ENCODE measurements around the gene PRAMEF5.
"Not testable (repeated sequence)": the region's sequence is repeated elsewhere in the genome, so short reads cannot be mapped to it uniquely, and the experiment has no call there.

Gene PRAMEF5

DNA sequence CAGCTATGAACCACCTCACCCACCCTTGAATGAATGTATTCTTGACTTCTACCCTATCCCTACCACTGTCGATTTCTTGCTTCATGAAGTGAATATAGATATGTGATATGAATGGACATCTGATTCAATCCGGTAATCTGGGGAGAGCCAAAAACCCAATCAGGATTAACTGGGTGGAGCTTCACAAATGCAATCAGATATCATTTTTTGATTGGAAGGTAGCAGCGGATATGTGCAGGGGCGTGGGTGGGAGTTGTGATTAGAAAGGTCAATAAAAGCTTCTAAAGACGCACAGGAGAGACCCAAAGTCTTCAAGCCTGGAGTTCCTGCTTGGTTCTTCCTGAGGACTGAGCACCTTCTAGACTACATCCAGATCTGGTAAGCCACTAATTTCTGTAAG is at the start of gene PRAMEF5:
Gene PRAMEF5 (plus strand): TSS at position 301 of the 400 bp plus-strand sequence. CDS start 5,071 bp downstream, outside the sequence.
- DNase-seq, result not testable (repeated sequence)

- DNase-seq, result not testable (repeated sequence)
Measured at GRCh38 chr1:13208712-13209111, 45.3 kb upstream of the PRAMEF5 start.

- not testable (repeated sequence) for DNase-seq
Measured at GRCh38 chr1:13216619-13217018, 37.4 kb upstream of the PRAMEF5 start.

DNA sequence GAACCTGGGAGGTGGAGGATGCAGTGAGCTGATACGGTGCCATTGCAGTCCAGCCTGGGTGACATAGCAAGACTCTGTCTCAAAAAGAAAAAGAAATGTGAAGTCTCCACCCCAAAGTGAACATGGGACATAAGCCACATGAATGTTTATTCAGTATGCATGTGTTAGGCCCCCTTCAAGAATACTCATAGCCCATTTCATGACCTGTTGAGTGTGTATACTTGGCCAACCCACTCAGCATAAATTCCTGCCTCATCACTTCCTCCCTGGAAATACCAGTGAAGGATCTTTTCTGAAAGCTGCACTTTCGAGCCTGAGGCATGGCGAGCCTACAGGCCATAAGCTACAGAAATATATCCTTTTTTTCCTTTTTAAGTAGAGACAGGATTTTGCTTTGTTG is 34.8 kb upstream of the PRAMEF5 start:
- not testable (repeated sequence) for DNase-seq

DNA sequence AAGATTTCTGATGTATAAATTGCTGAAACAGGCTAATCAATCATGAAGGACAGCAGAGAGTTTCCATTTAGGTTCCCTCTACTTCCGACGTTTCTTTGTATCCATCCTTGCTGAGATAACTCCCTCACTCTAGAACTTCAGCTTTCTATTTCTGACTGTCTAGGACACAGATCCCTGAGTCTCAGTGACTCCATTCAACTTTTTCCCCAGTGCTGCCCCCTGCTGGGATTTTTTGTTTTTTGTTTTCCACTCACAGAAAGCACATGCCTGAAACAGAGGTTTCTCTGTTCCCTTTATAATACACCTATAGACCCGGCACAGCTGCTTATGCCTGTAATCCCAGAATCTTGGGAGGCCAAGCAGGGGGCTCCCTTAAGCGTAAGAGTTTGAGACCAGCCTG is 31.2 kb upstream of the PRAMEF5 start:
- not testable (repeated sequence) for DNase-seq

DNA sequence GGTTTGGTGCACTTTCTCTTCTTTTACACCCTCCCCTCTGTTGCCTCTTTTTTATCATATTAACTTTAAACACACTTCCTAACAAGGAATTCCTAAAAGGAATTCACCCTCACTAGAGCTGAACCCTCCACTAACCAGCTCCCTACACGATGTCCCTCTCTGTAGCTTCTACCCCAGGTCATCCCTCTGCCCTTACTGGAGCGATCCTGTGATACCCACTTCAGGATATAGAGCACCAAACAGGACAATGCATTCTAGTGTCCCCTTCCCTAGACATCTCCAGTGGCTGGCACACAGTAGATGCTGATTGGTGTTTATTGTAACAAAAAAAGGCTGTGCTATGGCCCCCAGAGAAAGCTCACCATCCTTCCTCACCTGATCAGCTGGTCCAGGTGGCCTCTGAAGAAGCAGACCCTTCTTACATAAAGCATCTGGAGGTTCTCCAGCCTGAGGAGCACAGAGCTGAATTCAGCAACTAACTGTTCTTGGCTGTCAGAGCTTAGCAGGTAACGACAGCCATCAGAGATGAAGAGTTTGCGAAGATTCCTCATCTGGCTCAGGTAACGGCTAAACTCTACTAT is 29.4 kb upstream of the PRAMEF5 start:
- no peak for DNase-seq

DNA sequence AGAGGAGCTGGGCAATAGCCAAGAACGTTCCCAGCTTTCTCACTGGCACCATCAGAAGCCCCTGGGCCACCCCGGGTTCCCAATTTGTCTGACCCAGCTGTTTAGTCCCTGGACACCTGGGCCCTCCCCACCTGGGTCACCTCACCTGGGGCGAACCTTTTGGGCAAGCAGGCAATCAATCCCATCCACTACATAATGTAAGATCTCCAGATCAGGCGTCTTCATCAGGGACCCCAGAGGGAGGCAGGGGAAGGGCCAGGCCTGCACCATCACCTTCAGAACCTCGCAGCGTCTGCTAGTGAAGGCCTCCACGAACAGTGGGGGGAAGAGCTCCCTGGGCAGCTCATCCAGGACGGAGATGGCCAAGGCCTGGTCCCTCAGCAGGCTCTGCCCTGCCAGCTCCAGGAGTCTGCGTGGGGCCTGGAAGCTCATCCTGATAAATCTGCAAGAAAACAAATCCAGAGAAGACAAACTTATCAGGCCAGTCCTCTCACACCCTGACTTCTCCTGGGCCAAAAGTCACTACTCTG is 28.3 kb upstream of the PRAMEF5 start, which contains the start of gene PRAMEF18:
Gene PRAMEF18 (minus strand): TSS at position 480 of the 530 bp plus-strand sequence. CDS start 48 bp downstream, at position 432.
- not testable (repeated sequence) for DNase-seq

GRCh38 chr1:13227271-13228055 is 26.5 kb upstream of the PRAMEF5 start:
- DNase-seq, result not testable (repeated sequence)

GRCh38 chr1:13228343-13228781 is 25.6 kb upstream of the PRAMEF5 start:
- no peak for DNase-seq

- DNase-seq, result not testable (repeated sequence)
Measured at GRCh38 chr1:13230096-13230495, 23.9 kb upstream of the PRAMEF5 start.

- DNase-seq, result not testable (repeated sequence)
Measured at GRCh38 chr1:13230601-13231000, 23.4 kb upstream of the PRAMEF5 start.

DNA sequence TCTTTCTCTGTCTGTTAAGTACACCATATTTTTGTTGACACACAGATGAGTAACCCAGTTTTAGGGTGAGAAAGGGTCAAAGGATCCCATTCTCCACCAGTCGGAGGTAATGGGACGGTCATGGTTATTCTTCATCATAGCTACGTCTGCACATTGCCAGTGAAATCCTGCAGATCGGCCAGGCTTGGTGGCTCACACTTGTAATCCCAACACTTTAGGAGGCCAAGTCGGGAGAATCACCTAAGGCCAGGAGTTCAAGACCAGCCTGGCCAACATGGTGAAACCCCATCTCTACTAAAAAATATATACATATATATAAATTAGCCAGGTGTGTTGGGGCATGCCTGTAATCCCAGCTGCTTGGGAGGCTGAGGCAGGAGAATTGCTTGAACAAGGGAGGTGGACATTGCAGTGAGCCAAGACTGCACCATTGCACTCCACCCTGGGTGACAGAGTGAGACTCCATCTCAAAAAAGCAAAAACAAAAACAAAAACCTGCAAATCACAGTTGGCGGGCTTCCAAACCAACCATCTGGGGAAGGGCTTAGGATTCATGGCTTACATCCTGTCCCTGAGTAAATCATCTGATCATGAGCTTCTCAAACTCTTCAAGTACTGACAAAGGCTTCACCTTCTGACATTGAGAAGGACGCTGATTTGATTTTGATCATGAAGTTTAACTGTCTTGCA is 22.8 kb upstream of the PRAMEF5 start:
- not testable (repeated sequence) for DNase-seq

DNA sequence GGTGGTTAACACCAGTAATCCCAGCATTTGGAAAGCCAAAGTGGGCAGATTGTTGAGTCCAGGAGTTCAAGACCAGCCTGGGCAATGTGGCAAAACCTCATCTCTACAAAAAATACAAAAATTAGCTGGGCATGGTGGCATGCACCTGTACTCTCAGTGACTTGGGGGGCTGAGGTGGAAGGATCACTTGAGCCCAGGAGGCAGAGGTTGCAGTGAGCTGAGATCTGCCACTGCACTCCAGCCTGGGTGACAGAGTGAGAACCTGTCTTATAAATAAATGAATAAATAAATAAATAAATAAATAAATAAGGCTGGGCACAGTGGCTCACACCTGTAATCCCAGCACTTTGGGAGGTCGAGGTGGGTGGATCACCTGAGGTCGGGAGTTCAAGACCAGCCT is 21.9 kb upstream of the PRAMEF5 start:
- not testable (repeated sequence) for DNase-seq

DNA sequence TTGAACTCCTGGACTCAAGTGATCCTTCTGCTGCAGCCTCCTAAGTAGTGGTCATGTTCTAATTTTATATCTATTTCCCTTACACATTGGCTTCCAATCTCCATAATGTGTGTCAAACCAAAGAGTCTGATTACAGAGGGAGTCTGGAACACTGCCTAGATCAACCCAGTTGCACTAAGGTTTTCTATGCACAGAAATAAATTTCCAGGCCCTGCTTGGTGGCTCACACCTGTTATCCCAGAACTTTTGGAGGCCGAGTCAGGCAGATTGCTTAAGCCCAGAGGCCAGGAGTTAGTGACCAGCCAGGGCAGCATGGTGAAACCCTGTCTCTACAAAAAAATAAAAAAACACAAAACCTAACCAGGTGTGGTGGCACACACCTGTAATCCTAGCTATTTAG is 19.9 kb upstream of the PRAMEF5 start:
- not testable (repeated sequence) for DNase-seq

DNA sequence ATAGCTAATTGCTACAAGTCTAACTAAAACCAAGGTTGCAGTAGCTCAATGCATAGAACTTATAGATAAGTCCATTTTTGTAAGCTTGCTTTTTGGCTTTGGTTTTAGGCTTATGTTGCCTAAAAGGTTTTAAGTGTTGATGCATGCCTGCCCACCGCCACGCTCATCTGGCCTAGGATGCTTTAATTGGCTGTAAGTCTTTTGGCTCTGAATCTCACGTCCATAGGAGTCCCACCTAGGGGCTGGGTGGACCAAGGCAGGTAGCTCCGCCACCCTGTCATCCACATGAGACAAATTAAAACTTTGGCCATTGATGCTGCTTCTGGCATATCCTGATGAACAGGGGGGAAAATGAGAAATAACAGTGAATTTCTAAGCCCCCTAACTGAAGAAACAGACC is 16.4 kb upstream of the PRAMEF5 start:
- not testable (repeated sequence) for DNase-seq

DNA sequence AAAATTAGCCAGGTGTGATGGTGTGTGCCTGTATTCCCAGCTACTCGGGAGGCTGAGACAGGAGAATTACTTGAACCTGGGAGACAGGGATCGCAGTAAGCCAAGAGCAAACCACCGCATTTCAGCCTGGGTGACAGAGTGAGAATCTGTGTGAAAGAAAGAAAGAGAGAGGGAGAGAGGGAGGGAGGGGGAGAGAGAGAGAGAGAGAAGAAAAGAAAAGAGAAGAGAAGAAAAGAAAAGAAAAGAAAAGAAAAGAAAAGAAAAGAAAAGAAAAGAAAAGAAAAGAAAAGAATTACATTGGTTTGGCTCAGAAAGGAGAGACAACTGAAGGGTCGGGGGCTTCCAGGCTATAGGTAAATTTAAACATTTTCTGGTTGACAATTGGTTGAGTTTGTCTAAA is 14.4 kb upstream of the PRAMEF5 start:
- DNase-seq, result not testable (repeated sequence)

DNA sequence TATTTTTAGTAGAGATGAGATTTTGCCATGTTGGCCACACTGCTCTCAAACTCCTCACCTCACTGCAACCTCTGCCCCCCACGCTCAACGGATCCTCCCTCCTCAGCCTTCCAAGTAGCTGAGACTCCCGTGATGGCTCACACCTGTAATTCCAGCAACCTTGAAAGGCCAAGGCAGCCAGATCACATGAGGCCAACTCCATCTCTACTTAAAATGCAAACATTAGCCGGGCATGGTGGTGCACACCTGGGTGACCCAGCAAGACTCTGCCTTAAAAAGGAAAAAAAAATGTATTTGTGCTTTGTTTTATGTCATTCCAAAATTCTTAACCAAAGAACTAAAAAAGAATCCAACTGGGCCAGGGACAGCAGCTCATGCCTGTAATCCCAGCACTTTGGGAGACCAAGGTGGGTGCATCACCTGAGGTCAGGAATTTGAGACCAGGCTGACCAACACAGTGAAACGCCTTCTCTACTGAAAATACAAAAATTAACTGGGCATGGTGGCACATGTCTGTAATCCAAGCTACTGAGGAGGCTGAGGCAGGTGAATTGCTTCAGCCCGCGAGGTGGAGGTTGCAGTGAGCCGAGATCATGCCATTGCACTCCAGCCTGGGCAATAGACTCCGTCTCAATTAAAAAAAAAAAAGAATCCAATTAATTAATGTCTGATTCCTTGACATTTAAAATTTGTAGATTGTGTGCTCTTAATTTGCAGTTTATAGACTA is 10.3 kb upstream of the PRAMEF5 start:
- DNase-seq, result not testable (repeated sequence)

DNA sequence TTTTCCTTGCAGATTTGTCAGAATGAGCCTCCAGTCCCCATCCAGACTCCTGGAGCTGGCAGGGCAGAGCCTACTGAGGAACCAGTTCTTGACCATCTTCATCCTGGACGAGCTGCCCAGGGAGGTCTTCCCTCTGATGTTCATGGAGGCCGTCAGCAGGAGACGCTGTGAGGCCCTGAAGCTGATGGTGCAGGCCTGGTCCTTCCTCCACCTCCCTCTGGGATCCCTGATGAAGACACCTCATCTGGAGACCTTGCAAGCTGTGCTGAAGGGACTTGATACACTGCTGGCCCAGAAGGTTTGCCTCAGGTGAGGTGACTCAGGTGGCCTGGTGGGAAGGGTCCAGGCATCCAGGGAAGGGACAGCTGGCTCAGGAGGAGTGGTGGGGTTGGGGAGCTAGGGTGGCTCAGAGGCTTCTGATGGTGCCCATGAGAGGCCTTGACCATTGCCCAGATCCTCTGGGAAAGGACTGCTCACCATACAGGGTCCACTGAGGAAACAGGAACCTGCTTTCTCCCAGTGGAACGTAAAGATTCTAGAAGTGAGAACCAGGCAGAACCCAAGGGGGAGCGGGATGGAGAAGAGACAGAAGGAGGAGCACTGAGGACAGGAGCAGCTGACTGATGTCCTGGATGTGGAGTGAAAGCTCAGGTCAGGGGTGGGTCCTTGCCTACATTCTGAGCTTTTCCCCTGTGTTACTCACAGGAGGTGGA is 8.0 kb upstream of the PRAMEF5 start:
- not testable (repeated sequence) for DNase-seq

DNA sequence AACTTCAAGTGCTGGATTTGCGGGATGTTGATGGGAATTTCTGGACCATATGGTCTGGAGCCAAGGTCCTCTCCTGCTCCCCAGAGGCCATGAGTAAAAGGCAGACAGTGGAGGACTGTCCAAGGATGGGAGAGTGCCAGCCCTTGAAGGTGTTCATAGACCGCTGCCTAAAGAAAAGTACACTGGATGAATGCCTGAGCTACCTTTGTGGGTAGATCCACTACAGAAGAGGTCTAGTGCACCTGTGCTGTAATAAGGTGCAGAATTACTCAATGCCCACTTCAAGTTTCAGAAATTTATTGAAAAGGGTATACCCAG is 7.5 kb upstream of the PRAMEF5 start:
- not testable (repeated sequence) for DNase-seq

- not testable (repeated sequence) for DNase-seq
Measured at GRCh38 chr1:13247122-13247521, 6.9 kb upstream of the PRAMEF5 start.

DNA sequence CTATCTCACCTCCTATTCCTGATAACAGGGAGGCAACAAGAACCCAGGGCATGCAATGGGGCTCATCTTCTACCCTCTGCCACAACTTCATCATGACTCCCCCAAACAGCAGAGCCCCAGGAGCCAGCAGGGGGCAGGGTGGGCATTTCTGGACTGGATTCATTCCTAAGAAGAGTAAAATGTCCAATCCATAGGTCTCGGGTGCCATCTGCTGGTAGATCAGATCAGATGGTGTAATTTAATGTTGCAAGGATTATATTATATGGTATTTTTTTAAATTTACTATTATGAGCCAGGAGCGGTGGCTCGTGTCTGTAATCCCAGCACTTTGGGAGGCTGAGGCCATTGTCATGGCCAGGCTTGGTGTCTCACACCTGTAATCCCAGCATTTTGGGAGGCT is 11.1 kb downstream of the PRAMEF5 start:
- DNase-seq, result not testable (repeated sequence)

GRCh38 chr1:13277016-13277415 is 23.0 kb downstream of the PRAMEF5 start:
- DNase-seq, result not testable (repeated sequence)
